Panc1 (cell line): ENCODE measurements around the gene FKBP4.

ENCODE experiments used
- POLR2AphosphoS5 ChIP-seq: IDR thresholded peaks from 2 replicates; pipeline ENCODE4 v1.6.1; 2012; ENCODE audit warnings: mild to moderate bottlenecking, low read depth, low read length, moderate library complexity
- TF ChIP-seq, protein P1 (sequence below): fragments of 450-650 bp; IDR thresholded peaks from 2 replicates; pipeline ENCODE4 v1.5.1; 2017; ENCODE audit warnings: mild to moderate bottlenecking

- no peak for TF ChIP-seq POLR2AphosphoS5
- TF ChIP-seq, protein P1, sequence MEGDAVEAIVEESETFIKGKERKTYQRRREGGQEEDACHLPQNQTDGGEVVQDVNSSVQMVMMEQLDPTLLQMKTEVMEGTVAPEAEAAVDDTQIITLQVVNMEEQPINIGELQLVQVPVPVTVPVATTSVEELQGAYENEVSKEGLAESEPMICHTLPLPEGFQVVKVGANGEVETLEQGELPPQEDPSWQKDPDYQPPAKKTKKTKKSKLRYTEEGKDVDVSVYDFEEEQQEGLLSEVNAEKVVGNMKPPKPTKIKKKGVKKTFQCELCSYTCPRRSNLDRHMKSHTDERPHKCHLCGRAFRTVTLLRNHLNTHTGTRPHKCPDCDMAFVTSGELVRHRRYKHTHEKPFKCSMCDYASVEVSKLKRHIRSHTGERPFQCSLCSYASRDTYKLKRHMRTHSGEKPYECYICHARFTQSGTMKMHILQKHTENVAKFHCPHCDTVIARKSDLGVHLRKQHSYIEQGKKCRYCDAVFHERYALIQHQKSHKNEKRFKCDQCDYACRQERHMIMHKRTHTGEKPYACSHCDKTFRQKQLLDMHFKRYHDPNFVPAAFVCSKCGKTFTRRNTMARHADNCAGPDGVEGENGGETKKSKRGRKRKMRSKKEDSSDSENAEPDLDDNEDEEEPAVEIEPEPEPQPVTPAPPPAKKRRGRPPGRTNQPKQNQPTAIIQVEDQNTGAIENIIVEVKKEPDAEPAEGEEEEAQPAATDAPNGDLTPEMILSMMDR, result no peak
Measured at GRCh38 chr12:2801044-2801783, 6.4 kb downstream of the FKBP4 start.
